AG04450 (cell line): ENCODE data around the gene DUSP1. TPM values are rescaled to one million over a fixed set of nuclear protein-coding genes. Genes with fewer than 3 reads are reported as not detected.
"Not testable (repeated sequence)": the region's sequence is repeated elsewhere in the genome, so short reads cannot be mapped to it uniquely, and the experiment has no call there.

Source experiments
- CTCF ChIA-PET: fragments of 300-600, 350-600 bp; formaldehyde crosslinking; extraction: SDS; loops from one replicate; lab custom pipeline; 2022; ENCODE audit warnings: antibody characterized with exemption, inconsistent platforms; lab: Charles Lee
- POLR2A ChIA-PET: fragments of 350-600 bp; formaldehyde crosslinking; extraction: SDS; loops from one replicate; lab custom pipeline; 2021; ENCODE audit warnings: antibody characterized with exemption, inconsistent platforms; lab: Yijun Ruan, JAX
- DNase-seq: peaks from one replicate; pipeline ENCODE4 v3.0.0-alpha.2; 2011; ENCODE audit warnings: low read depth, low spot score
- H3K27ac ChIP-seq: one replicate; pipeline ENCODE4 v1.5.1; 2012; ENCODE audit warnings: low read depth, low read length, control low read depth
- H3K27me3 ChIP-seq: one replicate; pipeline ENCODE4 v1.6.0; 2012; ENCODE audit warnings: low read length; ENCODE audit not compliant: control insufficient read depth, insufficient read depth
- H3K4me3 ChIP-seq: 2 replicates; pipeline ENCODE4 v1.5.1; 2011; ENCODE audit warnings: mild to moderate bottlenecking, low read depth, low read length, control low read depth
- H3K9me3 ChIP-seq: 2 replicates; pipeline ENCODE4 v1.5.1; 2012; ENCODE audit warnings: low read length; ENCODE audit not compliant: control insufficient read depth, insufficient read depth
- CTCF ChIP-seq: IDR thresholded peaks from 2 replicates; pipeline ENCODE4 v1.5.1; 2011; ENCODE audit warnings: low read depth, low read length, control low read depth, inconsistent platforms
- polyA plus RNA-seq: library from polyadenylated mRNA; depleted of rRNA; stranded (reverse); fragments of >200 nt; gene quantifications from 2 replicates; pipeline ENCODE4 v1.2.3, GENCODE V29; 2011

Gene DUSP1
- polyA plus RNA-seq, 1 experiment: 98.8 TPM

- Histone ChIP-seq H3K9me3 (no peaks in the 10 kb centered on the region), H3K27me3 (no peaks in the 10 kb centered on the region), H3K4me3 (no peak overlapping the region), H3K27ac (no peak overlapping the region)
- ChIA-PET POLR2A (interaction anchor here (0.6 kb wide), 1 partner anchor 329 kb away, joined by 3 read pairs; no protein-coding TSS in a partner anchor), CTCF (interaction anchor here (1.0 kb wide), 1 partner anchor 71 kb away, joined by 3 read pairs; no protein-coding TSS in a partner anchor)
- no peak for DNase-seq
- no peak for TF ChIP-seq CTCF
These were observed 14.6 kb upstream of the DUSP1 start for GRCh38 chr5:172785429-172786088.

GRCh38 chr5:172784162-172784561 lies 13.2 kb upstream of the DUSP1 start:
- H3K27ac ChIP-seq, H3K27me3 ChIP-seq, DNase-seq, H3K4me3 ChIP-seq, H3K9me3 ChIP-seq, POLR2A ChIA-PET: not testable (repeated sequence)
- CTCF ChIA-PET: interaction anchor here (1.0 kb wide), 1 partner anchor 12 kb away, joined by 4 read pairs; no protein-coding TSS in a partner anchor

GRCh38 chr5:172783319-172783718 lies 12.3 kb upstream of the DUSP1 start:
- CTCF ChIA-PET: interaction anchor here (0.6 to 1.0 kb wide), 2 partner anchors 11 to 441 kb away, joined by 4 read pairs; no protein-coding TSS in a partner anchor
- H3K4me3 ChIP-seq, H3K9me3 ChIP-seq, POLR2A ChIA-PET, H3K27me3 ChIP-seq, DNase-seq, H3K27ac ChIP-seq: not testable (repeated sequence)

- Histone ChIP-seq H3K4me3 (no peak overlapping the region), H3K27me3 (no peaks in the 10 kb centered on the region), H3K27ac (no peak overlapping the region), H3K9me3 (no peaks in the 10 kb centered on the region)
- CTCF ChIA-PET: interaction anchor here (1.0 to 1.5 kb wide), 2 partner anchors 10 to 18 kb away, joined by 3 to 4 read pairs; no protein-coding TSS in a partner anchor
- POLR2A ChIA-PET: interaction anchor here (0.8 kb wide), 1 partner anchor 11 kb away, joined by 3 read pairs; no protein-coding TSS in a partner anchor
- DNase-seq: no peak
- TF ChIP-seq CTCF: no peak
These were observed 11.4 kb upstream of the DUSP1 start for GRCh38 chr5:172782169-172783039.

GRCh38 chr5:172779691-172780341 lies 8.8 kb upstream of the DUSP1 start:
- Histone ChIP-seq H3K4me3 (no peak overlapping the region), H3K27ac (no peak overlapping the region), H3K27me3 (no peaks in the 10 kb centered on the region), H3K9me3 (no peaks in the 10 kb centered on the region)
- POLR2A ChIA-PET: interaction anchor here (0.7 kb wide), 1 partner anchor 63 kb away, joined by 4 read pairs; no protein-coding TSS in a partner anchor
- CTCF ChIA-PET: no interaction called here
- DNase-seq: no peak
- no peak for TF ChIP-seq CTCF
